HG03457 (cell line): Measurements from ENCODE around the gene TADA2B.

Experiments
- ATAC-seq: cut with Tn5 transposase; IDR thresholded peaks from one replicate; pipeline ENCODE4 v1.9.1; 2021; ENCODE audit warnings: moderate number of reproducible peaks; ENCODE audit not compliant: unreplicated experiment

Gene TADA2B

GRCh38 chr4:7043284-7044136 is at the start of gene TADA2B:
TADA2B (plus strand) TSS chr4:7043372; CDS start chr4:7043580, 208 bp downstream.
- ATAC-seq = peak; percentile 14

GRCh38 chr4:6996481-6996880 is 46.7 kb upstream of the TADA2B start:
- ATAC-seq = no peak

GRCh38 chr4:6999172-7000086 is 43.7 kb upstream of the TADA2B start:
- ATAC-seq = no peak

GRCh38 chr4:7000421-7001176 is 42.6 kb upstream of the TADA2B start:
- ATAC-seq = no peak

GRCh38 chr4:7001271-7001670 is 41.9 kb upstream of the TADA2B start:
- no peak for ATAC-seq

GRCh38 chr4:7002336-7002735 is 40.8 kb upstream of the TADA2B start:
- no peak for ATAC-seq

- no peak for ATAC-seq
Measured at GRCh38 chr4:7003176-7003878, 39.8 kb upstream of the TADA2B start.

- ATAC-seq = no peak
Measured at GRCh38 chr4:7003879-7004240, 39.3 kb upstream of the TADA2B start.

GRCh38 chr4:7004331-7004730 is 38.8 kb upstream of the TADA2B start:
- ATAC-seq = no peak

GRCh38 chr4:7005571-7005970 is 37.6 kb upstream of the TADA2B start:
- ATAC-seq = no peak

- ATAC-seq = no peak
Measured at GRCh38 chr4:7006411-7006810, 36.8 kb upstream of the TADA2B start.

- no peak for ATAC-seq
Measured at GRCh38 chr4:7007142-7007907, 35.8 kb upstream of the TADA2B start.

GRCh38 chr4:7007944-7008343 is 35.2 kb upstream of the TADA2B start:
- no peak for ATAC-seq

GRCh38 chr4:7009564-7009963 is 33.6 kb upstream of the TADA2B start:
- ATAC-seq = no peak

- no peak for ATAC-seq
Measured at GRCh38 chr4:7013175-7013574, 30.0 kb upstream of the TADA2B start.

GRCh38 chr4:7014815-7015214 is 28.4 kb upstream of the TADA2B start:
- no peak for ATAC-seq

- no peak for ATAC-seq
Measured at GRCh38 chr4:7015383-7016035, 27.7 kb upstream of the TADA2B start.

GRCh38 chr4:7016086-7016485 is 27.1 kb upstream of the TADA2B start:
- no peak for ATAC-seq

GRCh38 chr4:7016512-7016911 is 26.7 kb upstream of the TADA2B start:
- ATAC-seq = no peak
